Measurements from ENCODE around the gene PTPRT.

DNA sequence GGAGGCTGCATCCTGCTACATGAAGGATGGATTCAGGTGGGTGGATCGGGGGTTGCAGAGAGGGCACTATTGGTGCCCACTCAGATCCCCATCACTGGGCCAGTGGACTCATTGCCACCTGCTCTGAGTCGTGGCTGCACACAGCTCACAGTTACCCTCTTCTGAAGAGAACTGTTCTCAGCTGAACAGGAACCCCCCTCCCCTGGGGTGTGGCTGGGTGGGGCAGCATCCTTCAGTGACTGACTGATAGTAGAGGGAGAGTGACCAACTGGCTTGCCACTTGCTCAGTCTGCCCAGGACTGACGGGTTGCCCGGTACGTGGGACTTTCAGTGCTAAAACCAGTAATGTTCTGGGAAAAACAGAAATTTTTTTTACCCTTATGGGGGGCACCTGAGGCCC, 1077.5 kb downstream of the PTPRT start:
- TF ChIP-seq POLR2AphosphoS5 (IDR thresholded peaks at IDR 0.05; ENCODE audit: borderline replicate concordance, low read depth, low read length) (no peak), EZH2 (IDR thresholded peaks at IDR 0.05) (no peak)
